ENCODE measurements around the gene NUP98.

Gene NUP98

GRCh38 chr11:3685923-3686322 is 111.4 kb downstream of the NUP98 start:
- Histone ChIP-seq H3K4me3 (ENCODE audit: low read length) (no peak overlapping the region), H3K4me1 (ENCODE audit: insufficient read depth, low read length) (no peaks in the 10 kb centered on the region), H3K27me3 (ENCODE audit: insufficient read depth, low read length) (no peaks in the 10 kb centered on the region), H3K9me3 (ENCODE audit: low read length) (no peaks in the 10 kb centered on the region), H3K36me3 (ENCODE audit: insufficient read depth, low read length) (peaks cover 76% of the 10 kb centered on the region), H2AFZ (ENCODE audit: low read depth, low read length) (no peak overlapping the region)

GRCh38 chr11:3684819-3685172 is 112.6 kb downstream of the NUP98 start:
- Histone ChIP-seq H3K4me1 (ENCODE audit: insufficient read depth, low read length) (no peaks in the 10 kb centered on the region), H3K27me3 (ENCODE audit: insufficient read depth, low read length) (no peaks in the 10 kb centered on the region), H3K9me3 (ENCODE audit: low read length) (no peaks in the 10 kb centered on the region), H3K36me3 (ENCODE audit: insufficient read depth, low read length) (peaks cover 82% of the 10 kb centered on the region), H3K4me3 (ENCODE audit: low read length) (no peak overlapping the region), H2AFZ (ENCODE audit: low read depth, low read length) (no peak overlapping the region)

GRCh38 chr11:3684129-3684818 is 113.1 kb downstream of the NUP98 start:
- Histone ChIP-seq H3K9me3 (ENCODE audit: low read length) (no peaks in the 10 kb centered on the region), H3K27me3 (ENCODE audit: insufficient read depth, low read length) (no peaks in the 10 kb centered on the region), H2AFZ (ENCODE audit: low read depth, low read length) (no peak overlapping the region), H3K4me3 (ENCODE audit: low read length) (no peak overlapping the region), H3K36me3 (ENCODE audit: insufficient read depth, low read length) (peaks cover 84% of the 10 kb centered on the region), H3K4me1 (ENCODE audit: insufficient read depth, low read length) (no peaks in the 10 kb centered on the region)

- Histone ChIP-seq H3K36me3 (ENCODE audit: insufficient read depth, low read length) (peaks cover 92% of the 10 kb centered on the region), H3K9me3 (ENCODE audit: low read length) (no peaks in the 10 kb centered on the region), H3K4me3 (ENCODE audit: low read length) (no peak overlapping the region), H2AFZ (ENCODE audit: low read depth, low read length) (no peak overlapping the region), H3K4me1 (ENCODE audit: insufficient read depth, low read length) (no peaks in the 10 kb centered on the region), H3K27me3 (ENCODE audit: insufficient read depth, low read length) (no peaks in the 10 kb centered on the region)
Measured at GRCh38 chr11:3683039-3683438, 114.3 kb downstream of the NUP98 start.

- no peaks in the 10 kb centered on the region for H3K9me3 ChIP-seq (ENCODE audit: low read length)
- peaks cover 90% of the 10 kb centered on the region for H3K36me3 ChIP-seq (ENCODE audit: insufficient read depth, low read length)
- H3K27me3 ChIP-seq (ENCODE audit: insufficient read depth, low read length), result no peaks in the 10 kb centered on the region
- no peaks in the 10 kb centered on the region for H3K4me1 ChIP-seq (ENCODE audit: insufficient read depth, low read length)
- no peak overlapping the region for H2AFZ ChIP-seq (ENCODE audit: low read depth, low read length)
- no peak overlapping the region for H3K4me3 ChIP-seq (ENCODE audit: low read length)
Measured at GRCh38 chr11:3679077-3679476, 118.3 kb downstream of the NUP98 start.

GRCh38 chr11:3675971-3676370 is 121.4 kb downstream of the NUP98 start:
- H2AFZ ChIP-seq (ENCODE audit: low read depth, low read length), result no peak overlapping the region
- no peaks in the 10 kb centered on the region for H3K27me3 ChIP-seq (ENCODE audit: insufficient read depth, low read length)
- peaks cover 81% of the 10 kb centered on the region for H3K36me3 ChIP-seq (ENCODE audit: insufficient read depth, low read length)
- H3K4me3 ChIP-seq (ENCODE audit: low read length), result no peak overlapping the region
- H3K9me3 ChIP-seq (ENCODE audit: low read length), result no peaks in the 10 kb centered on the region
- H3K4me1 ChIP-seq (ENCODE audit: insufficient read depth, low read length), result no peaks in the 10 kb centered on the region

GRCh38 chr11:3674189-3674588 is 123.2 kb downstream of the NUP98 start:
- Histone ChIP-seq H3K27me3 (ENCODE audit: insufficient read depth, low read length) (no peaks in the 10 kb centered on the region), H3K9me3 (ENCODE audit: low read length) (no peaks in the 10 kb centered on the region), H3K4me1 (ENCODE audit: insufficient read depth, low read length) (no peaks in the 10 kb centered on the region), H3K36me3 (ENCODE audit: insufficient read depth, low read length) (peaks cover 81% of the 10 kb centered on the region), H3K4me3 (ENCODE audit: low read length) (no peak overlapping the region), H2AFZ (ENCODE audit: low read depth, low read length) (no peak overlapping the region)

GRCh38 chr11:3671334-3672254 is 125.8 kb downstream of the NUP98 start, which contains the start of gene CHRNA10:
Gene CHRNA10 (minus strand): TSS chr11:3671384. CDS start chr11:3671312, 72 bp downstream.
- Histone ChIP-seq H3K27me3 (ENCODE audit: insufficient read depth, low read length) (no peaks in the 10 kb centered on the region), H2AFZ (ENCODE audit: low read depth, low read length) (no peak within 1 kb of the TSS), H3K4me3 (ENCODE audit: low read length) (no peak within 1 kb of the TSS), H3K36me3 (ENCODE audit: insufficient read depth, low read length) (peaks cover 73% of the 10 kb centered on the region), H3K9me3 (ENCODE audit: low read length) (no peaks in the 10 kb centered on the region), H3K4me1 (ENCODE audit: insufficient read depth, low read length) (no peaks in the 10 kb centered on the region)

- Histone ChIP-seq H3K36me3 (ENCODE audit: insufficient read depth, low read length) (peaks cover 71% of the 10 kb centered on the region), H2AFZ (ENCODE audit: low read depth, low read length) (no peak overlapping the region), H3K9me3 (ENCODE audit: low read length) (no peaks in the 10 kb centered on the region), H3K27me3 (ENCODE audit: insufficient read depth, low read length) (no peaks in the 10 kb centered on the region), H3K4me3 (ENCODE audit: low read length) (no peak overlapping the region), H3K4me1 (ENCODE audit: insufficient read depth, low read length) (no peaks in the 10 kb centered on the region)
Measured at GRCh38 chr11:3669742-3670183, 127.6 kb downstream of the NUP98 start.

- H3K36me3 ChIP-seq (ENCODE audit: insufficient read depth, low read length), result peaks cover 65% of the 10 kb centered on the region
- H3K9me3 ChIP-seq (ENCODE audit: low read length), result no peaks in the 10 kb centered on the region
- H3K27me3 ChIP-seq (ENCODE audit: insufficient read depth, low read length), result no peaks in the 10 kb centered on the region
- no peaks in the 10 kb centered on the region for H3K4me1 ChIP-seq (ENCODE audit: insufficient read depth, low read length)
- H2AFZ ChIP-seq (ENCODE audit: low read depth, low read length), result no peak overlapping the region
- H3K4me3 ChIP-seq (ENCODE audit: low read length), result no peak overlapping the region
Measured at GRCh38 chr11:3669128-3669527, 128.2 kb downstream of the NUP98 start.

- Histone ChIP-seq H3K36me3 (ENCODE audit: insufficient read depth, low read length) (peaks cover 56% of the 10 kb centered on the region), H3K9me3 (ENCODE audit: low read length) (no peaks in the 10 kb centered on the region), H3K4me3 (ENCODE audit: low read length) (no peak overlapping the region), H3K4me1 (ENCODE audit: insufficient read depth, low read length) (no peaks in the 10 kb centered on the region), H2AFZ (ENCODE audit: low read depth, low read length) (no peak overlapping the region), H3K27me3 (ENCODE audit: insufficient read depth, low read length) (no peaks in the 10 kb centered on the region)
Measured at GRCh38 chr11:3667149-3668035, 130.0 kb downstream of the NUP98 start.

GRCh38 chr11:3666023-3666530 is 131.3 kb downstream of the NUP98 start:
- Histone ChIP-seq H3K4me3 (ENCODE audit: low read length) (no peak overlapping the region), H3K27me3 (ENCODE audit: insufficient read depth, low read length) (no peaks in the 10 kb centered on the region), H2AFZ (ENCODE audit: low read depth, low read length) (no peak overlapping the region), H3K4me1 (ENCODE audit: insufficient read depth, low read length) (no peaks in the 10 kb centered on the region), H3K9me3 (ENCODE audit: low read length) (no peaks in the 10 kb centered on the region), H3K36me3 (ENCODE audit: insufficient read depth, low read length) (peaks cover 49% of the 10 kb centered on the region)

Data from neuron (in vitro differentiated cells).